Breast epithelium (tissue), 3 donors: Measurements from ENCODE around the gene PPP1R15A.

Source experiments
- CTCF ChIP-seq, 3 donors: fragments of 450-650 bp; IDR thresholded peaks; one replicate each; pipeline ENCODE4 v1.5.1; 2016 to 2017; ENCODE audit warnings: antibody characterized with exemption in 3 of 3, mild to moderate bottlenecking in 3 of 3, moderate library complexity in 3 of 3
- POLR2A ChIP-seq: fragments of 450-650 bp; IDR thresholded peaks from one replicate; pipeline ENCODE4 v1.6.1; 2016; ENCODE audit warnings: antibody characterized with exemption, mild to moderate bottlenecking, moderate library complexity

- no peak for TF ChIP-seq CTCF (IDR thresholded peaks at IDR 0.05)
- TF ChIP-seq POLR2A: no peak
These were observed 45.9 kb downstream of the PPP1R15A start for GRCh38 chr19:48918071-48918470.
